Dermis microvascular lymphatic vessel endothelial cell (primary cell): ENCODE results near the gene SYMPK. TPM values are rescaled to one million over a fixed set of nuclear protein-coding genes. Genes with fewer than 3 reads are reported as not detected.
"Not testable (repeated sequence)": the region's sequence is repeated elsewhere in the genome, so short reads cannot be mapped to it uniquely, and the experiment has no call there.

ENCODE experiments used
- DNase-seq, 2 donors: peaks; one replicate each; pipeline versions ENCODE4 v3.0.0 to v3.0.0-alpha.2; 2010; ENCODE audit warnings: low read depth in 2 of 2
- total RNA-seq: library from RNA; depleted of rRNA; stranded (reverse); fragments of >200 nt; gene quantifications from 2 replicates; pipeline ENCODE4 v1.2.1, GENCODE V29; 2014

The SYMPK gene
- total RNA-seq, 1 donor from 2014 or later = 22.1 TPM

DNA sequence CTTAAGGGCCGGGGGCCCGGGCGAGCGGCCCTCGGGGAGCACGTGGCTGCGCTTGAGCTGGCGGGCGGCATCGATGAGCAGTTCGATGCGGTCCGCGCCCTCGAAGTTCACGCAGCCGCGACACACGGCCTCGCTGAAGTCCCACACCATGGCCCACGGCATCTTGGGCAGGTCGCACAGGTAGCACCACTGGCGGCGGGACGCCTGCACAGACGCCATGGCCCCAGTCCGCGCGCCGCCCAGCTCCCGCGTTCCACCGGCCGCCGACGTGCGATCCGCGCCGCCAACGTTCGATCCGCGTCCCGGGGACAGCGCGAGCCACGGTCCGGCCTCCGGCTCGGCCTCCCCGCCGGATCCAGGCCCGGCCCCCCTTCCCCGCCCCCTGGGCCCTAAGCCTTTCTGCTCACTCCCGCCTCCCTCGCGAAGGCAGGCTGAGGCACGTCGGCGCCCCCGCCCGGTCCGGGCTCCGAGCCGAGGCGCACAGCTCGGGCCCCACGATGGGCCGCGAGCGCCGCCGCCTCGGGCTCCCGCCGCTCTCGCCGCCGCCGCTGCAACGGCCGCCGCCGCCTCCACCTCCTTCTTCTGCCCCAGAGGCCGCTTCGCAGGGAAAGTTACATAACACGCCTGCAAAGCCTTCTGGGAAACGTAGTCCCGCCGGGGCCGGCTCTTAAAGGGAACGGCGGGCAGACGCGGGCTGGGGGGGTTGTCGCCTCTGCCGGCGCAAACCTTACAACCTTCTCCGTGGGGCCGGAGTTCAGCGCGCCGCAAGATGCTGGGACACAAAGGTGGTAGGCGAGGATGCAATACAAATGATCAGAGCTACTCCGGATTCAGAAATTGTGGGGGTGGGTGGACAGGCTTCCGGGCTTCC is 22.8 kb upstream of the SYMPK start, which contains the start of gene IRF2BP1:
IRF2BP1 (minus strand) TSS at position 586 of the 871 bp plus-strand sequence; CDS start at position 219, 367 bp downstream.
- peak; percentile 81 to 95 for DNase-seq

DNA sequence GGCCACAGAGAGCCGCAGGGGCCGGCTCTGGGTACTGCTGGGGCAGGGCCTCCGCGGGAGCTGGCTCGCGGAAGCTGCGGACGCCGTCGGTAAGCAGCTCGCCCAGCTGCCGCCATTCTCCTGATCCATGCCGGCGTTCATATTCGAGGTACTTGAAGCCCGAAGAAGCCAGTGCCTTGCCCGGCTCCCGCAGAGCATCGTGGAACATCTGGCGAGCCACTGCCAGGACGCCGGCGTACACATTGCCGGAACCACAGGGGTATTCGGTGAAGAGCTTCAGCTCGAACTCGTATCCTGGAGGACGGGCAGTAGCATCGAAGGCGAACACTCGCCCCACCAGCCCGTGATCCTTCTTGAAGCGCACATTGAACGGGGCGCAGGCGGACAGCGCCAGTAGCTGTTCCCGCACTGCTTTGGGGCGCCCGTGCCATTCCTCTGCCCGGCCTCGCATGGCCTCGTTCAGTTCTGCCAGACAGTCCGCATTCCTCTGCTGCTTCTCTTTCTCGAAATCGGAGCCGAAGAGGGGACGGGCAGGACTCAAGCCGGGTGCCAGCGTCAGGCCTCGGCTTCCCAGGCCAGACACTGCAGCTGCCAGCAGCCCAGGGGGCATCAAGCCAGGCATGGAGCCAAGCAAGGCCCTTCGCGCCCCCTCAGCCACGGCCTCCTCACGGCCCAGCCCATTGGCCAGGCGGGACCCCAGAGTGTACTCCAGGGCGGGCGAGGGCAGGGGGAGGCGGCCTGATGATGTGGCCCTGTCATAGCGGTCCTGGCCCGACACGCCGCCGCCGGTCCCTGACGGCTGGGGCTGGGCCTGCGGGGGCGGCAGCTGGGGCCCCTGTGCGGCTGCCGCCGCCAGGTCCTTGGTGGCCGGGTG is 22.0 kb upstream of the SYMPK start:
- DNase-seq = no peak

DNA sequence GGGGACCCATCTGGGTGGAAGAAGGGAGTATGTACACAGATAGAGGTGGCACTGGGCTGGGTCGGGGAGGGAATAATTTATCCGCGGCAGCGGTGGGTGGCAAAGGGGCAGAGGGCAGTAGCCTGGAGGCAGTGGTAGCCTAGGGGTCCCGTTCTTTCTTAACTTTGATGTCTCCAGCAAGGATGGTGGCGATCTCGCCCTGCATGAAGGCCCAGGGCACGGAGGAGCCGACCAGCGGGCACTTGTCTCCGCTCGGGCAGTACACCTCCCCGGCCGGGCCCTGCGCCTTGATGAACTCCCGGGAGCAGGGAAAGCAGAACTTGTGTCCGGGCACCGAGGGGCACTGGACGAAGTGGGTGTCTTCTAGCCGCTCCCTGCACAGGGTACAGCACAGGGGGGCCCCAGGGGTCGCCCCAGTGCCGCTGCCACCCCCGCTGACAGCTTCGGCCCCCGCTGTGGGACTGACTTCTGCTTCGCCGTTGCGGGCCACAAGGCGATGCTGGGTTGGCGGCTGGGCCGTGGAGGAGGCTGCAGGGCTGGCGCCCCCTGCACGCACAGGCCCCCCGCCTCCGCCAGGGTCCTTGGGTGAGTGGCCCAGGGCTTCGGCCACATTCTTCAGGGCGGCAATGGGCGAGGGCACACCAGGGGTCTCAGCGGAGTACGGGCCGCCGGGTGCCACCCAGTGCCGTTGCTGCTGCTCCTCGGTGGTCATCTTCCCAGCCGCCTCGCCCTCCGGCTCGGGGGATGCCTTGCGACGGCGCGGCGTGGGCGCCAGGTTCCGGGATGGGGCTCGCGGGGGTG is 21.1 kb upstream of the SYMPK start:
- no peak for DNase-seq

DNA sequence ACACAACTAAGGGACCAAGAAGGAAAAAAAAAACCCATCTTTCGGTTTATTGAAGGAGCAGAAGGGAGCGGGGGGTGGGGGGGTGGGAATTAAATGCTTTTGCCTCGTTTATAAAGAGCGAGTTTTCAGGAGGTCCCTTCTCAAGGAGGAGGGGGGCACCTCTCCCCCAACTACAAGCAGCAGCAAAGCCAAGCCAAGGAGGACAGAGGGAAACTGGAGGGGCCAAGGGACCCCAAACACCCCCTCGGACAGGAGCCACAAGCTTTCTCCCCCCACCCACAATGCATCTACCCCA is 20.6 kb upstream of the SYMPK start:
- DNase-seq = no peak

DNA sequence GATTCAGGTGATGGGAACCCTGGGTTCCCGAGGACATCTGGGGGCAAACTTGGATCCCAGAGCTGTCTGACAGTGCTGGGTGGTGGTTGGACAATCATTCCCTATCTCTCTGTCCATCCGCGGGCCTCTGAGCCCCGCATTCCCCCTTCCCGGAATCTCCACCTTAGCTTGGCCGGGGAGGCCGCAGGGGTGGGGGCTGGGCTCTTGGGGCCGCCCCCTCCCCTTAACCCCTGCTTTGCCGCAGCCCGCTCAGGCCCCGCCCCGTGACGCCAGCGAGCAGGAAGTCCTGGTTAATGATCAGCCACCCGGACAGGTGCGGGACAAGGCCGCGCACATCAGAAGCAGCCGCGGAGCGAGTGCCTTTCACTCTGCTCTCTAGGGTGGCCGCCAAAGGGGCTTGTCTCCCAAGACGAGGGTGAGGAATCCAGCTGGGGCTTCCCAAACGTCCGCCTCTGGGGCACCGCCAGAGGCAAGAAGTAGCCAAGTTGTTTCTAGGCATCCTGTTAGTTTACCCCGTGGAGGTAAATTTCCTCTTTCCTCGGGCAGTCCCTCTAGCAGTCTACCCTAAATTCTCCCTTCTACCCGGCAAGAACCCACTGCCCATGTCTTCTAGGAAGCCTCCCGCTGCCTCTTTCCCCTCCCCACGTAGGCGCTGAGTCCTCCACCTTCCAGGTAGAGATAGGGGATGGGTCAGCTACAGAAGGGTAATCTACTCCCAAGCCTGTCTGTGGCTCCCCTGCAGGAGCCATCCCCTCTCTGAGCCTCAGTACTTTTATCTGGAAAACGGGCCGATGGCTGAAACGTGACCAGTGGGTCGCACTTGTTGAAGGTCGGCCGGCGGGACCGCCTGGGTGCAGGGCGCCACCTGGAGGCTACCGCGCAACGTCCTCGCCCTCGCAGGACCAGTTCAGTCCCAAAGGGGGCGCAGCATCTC is 20.0 kb upstream of the SYMPK start:
- DNase-seq = peak; percentile 75 to 89

DNA sequence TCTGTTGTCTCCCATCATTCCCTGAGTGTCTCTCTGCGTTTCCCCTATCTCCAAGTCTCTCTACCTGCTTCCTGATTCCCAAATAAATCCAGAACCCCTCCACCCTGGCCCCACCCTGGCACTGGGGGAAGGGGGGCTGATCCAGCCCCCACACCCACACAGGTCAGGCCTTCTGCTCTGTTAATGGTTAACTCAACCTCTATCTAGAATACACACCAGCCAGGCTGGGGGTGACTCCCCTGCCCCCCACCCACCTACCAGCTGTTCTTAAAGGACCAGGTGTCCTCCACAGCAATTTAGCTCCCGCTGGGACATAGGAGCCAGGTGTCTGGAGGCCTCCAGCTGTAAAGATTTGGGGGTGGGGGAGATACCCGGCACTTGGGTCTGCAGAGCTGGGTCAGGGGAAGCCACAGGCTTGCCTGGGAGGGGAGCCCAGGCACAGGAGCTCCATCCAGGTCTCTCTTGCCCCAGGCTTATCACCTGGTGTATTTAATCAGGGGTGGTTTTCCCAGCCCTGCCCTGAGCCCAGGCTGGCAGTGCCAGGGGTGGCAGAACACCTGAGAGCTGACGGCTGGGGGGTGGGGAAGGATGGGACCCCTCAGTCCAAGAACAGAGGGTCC is 19.1 kb upstream of the SYMPK start:
- no peak for DNase-seq

DNA sequence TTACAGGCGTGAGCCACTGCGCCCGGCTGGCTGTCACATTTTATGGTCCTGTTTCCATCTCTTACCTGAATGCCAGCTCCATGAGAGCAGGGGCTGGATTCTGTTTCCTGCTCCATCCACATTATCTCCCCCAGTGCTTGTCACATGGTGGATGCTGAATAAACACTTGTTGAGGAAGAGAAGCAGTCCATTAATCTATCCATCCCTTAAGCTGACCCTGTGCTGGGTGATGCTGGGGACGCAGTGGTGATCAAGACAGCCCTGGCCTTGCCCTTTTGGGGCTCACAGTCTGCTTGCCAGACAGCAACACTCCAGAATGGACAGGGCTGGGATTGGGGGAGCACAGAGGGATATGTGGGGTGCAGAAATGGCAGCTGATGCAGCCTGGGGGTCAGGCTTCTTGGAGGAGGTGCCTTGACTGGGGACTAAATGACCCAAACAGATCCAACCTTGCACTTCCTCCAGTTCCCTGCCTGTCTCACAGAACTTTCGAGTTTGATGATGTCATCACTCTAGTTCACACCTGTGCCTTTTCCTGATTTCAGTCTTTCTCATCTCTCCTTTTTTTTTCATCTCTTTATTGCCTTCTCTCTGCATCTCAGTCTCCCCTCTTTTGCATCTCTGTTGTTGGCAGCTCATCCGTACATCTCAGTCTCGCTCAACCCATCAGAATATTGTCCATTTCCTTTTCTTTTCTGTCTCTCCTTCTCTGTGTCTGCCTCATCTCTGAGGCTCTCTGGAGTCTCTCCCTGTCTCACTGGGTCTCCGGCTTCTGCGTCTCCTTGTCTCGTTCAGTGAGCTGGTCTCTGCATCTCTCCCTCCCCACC is 18.3 kb upstream of the SYMPK start:
- no peak for DNase-seq

DNA sequence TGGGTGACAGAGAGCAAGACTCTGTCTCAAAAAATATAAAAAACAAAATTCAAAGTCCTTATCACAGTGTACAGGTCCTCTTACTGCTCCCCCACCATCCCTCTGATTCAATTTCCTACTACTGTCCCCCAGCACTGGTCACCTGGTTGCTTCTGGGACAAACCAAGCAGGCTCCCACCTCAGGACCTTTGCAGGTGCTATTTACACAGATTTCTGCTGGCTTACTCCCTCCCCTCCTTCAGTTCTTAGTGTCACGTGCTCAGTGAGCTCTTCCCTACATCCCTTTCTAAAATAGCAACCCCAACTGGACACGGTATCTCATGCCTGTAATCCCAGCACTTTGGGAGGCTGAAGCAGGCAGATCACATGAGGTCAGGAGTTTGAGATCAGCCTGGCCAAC is 17.0 kb upstream of the SYMPK start:
- DNase-seq = no peak

DNA sequence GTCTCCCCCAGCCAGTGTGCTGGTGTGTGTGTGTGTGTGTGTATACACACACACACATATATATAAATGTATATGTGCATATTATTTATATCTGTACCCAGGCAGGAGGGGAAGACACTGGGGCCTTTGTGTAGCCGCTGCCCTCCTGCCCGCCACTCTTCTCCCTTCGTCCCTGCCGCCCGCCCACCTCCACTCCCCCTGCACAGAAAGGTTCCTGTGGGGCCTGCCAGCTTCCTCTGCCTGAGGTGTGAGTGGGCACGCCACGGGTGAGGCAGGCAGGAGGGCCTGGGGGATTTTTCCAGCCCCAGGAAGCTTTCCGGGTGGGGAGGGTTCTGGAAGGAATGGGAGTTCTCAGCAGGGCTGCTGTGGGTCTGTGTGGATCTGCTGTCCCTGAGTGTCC is 16.1 kb upstream of the SYMPK start:
- DNase-seq = no peak

DNA sequence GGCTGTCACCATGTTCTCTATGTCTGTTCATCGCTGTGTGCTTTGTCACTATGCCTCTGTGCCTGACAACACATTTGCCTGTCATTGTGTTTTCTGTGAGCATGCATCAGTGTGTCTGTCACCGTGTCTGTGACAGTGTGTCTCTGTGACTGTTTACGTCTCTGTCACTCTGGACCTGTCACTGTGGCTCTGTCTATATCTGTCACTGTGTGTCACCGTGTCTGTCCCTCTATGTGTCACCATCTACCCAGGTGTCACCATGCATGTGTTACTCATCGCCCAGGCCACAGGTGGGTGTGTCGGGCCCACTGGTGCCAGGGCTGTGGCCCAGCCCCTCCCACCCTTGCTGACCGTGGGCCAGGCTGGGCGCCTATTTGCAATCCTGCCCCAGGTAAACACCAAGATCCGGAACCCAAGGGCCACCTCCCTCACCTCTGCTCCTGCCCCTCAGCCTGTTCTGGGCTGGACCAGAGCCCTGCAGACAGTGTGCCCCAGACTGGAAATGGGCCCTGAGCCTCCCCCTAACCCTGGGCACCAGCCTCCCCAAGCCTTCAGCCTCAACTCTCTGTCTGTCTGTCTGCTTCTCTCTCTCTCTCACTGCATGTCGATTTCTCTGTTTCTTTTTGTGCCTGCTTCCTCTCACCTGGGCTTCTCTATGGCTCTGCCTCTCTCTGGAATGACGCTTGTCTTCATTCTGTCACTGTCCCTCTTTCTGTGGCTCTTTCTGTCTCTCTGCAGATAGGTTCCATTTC is 15.3 kb upstream of the SYMPK start:
- DNase-seq = no peak

DNA sequence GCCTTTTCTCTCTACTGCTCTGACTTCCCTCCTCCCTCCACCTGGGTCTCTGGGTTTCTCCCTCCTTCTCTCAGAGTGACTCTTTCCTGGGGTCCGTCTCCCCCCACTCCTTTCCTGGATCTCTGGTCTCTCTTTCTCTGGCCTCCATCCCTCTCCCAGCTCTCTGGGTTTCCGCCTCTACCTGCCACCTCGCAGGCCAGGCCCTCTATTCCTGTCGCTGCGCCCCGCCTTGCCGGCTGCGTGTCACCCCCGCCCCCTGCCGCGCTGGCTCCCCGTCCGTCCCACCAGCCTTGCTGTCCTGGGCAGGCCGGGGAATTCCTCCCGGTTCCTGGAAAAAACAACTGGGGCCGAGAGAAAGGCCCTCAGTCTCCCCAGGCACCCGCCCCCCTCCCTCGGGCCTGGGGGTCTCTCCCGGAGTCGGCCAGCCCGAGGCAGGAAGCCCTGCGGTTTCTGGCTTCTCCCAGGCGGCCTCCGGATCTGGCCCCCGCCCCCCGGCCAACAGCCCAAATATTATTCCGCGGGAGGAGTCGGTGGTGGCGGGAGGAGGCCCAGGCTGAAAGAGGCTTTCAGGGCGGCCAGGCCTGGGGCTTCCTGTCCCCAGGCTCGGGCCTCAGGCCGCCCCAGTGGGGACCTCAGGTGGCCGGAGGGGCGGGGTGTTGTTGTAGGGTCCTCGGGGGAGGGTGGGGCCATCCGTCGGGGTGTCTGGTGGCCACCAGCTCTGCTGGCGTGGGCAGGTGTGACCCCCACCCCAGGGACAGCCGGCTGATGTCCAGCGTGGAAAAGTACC is 13.7 kb upstream of the SYMPK start:
- DNase-seq = peak; percentile 15 to 60

DNA sequence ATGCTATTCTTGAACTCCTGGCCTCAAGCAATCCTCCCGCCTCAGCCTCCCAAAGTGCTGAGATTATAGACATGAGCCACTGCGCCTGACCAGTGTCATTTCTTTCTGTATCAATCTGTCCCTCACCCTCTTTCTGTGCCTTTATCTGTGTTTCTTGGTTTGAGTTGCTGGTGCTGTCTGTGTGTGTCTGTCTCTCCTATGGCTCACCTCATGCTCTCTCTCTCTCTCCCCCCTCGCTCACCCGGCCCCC is 13.1 kb upstream of the SYMPK start:
- DNase-seq = no peak

DNA sequence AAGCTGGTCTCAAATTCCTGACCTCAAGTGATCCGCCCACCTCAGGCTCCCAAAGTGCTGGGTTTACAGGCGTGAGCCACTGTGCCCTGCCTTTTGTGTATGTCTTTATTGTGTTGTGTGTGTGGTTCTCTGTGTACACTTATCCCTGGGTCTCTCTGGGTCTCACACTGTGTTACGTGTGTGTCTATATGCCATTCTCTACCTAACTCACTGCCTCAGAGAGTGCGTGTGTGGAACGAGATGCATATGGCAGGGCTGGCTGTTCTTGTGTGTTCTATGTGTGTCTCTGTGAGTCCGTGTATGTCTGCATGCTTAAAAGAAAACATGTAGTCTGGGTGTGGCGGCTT is 11.6 kb upstream of the SYMPK start:
- no peak for DNase-seq

DNA sequence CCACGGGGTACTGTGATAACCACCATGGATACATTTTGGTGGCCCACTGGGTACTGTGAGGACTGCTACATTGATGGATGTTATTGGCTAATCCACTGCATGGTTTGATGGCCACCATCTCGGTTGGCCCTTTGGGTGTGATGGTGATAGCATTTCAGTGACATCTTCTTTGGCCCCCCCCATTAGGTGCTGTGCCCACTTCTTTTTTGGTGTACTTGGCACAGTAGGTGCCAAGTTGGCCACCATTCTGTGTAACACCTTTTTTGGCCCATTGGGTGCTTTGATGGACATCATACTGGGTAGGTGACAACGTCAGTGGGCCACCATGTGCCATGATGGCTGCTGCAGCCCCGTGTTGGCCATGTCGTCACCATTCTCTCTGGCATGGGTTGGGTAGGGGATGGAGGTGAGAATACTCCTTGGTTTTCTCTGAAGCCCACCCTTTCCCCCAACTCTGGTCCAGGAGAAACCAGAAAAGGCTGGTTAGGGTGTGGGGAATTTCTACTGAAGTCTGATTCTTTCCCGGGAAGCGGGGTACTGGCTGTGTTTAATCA is 10.3 kb upstream of the SYMPK start:
- no peak for DNase-seq

DNA sequence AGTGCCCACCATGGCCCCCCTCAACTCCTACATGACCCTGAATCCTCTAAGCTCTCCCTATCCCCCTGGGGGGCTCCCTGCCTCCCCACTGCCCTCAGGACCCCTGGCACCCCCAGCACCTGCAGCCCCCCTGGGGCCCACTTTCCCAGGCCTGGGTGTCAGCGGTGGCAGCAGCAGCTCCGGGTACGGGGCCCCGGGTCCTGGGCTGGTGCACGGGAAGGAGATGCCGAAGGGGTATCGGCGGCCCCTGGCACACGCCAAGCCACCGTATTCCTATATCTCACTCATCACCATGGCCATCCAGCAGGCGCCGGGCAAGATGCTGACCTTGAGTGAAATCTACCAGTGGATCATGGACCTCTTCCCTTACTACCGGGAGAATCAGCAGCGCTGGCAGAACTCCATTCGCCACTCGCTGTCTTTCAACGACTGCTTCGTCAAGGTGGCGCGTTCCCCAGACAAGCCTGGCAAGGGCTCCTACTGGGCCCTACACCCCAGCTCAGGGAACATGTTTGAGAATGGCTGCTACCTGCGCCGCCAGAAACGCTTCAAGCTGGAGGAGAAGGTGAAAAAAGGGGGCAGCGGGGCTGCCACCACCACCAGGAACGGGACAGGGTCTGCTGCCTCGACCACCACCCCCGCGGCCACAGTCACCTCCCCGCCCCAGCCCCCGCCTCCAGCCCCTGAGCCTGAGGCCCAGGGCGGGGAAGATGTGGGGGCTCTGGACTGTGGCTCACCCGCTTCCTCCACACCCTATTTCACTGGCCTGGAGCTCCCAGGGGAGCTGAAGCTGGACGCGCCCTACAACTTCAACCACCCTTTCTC is 9.4 kb upstream of the SYMPK start:
- no peak for DNase-seq

DNA sequence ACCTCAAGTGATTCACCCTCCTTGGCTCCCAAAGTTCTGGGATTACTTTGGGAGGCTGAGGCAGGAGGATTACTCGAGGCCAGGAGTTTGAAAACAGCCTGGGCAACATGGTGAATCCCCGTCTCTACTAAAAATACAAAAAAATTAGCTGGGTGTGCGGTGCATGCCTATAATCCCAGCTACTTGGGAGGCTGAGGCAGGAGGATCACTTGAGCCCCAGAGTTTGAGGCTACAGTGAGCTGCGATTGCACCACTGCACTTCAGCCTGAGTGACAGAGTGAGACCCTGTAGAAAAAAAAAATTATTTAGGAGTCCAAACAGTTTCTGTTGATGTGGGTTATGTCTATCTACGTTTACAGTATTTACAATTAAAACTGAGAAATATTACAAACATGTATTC is 7.9 kb upstream of the SYMPK start:
- no peak for DNase-seq

DNA sequence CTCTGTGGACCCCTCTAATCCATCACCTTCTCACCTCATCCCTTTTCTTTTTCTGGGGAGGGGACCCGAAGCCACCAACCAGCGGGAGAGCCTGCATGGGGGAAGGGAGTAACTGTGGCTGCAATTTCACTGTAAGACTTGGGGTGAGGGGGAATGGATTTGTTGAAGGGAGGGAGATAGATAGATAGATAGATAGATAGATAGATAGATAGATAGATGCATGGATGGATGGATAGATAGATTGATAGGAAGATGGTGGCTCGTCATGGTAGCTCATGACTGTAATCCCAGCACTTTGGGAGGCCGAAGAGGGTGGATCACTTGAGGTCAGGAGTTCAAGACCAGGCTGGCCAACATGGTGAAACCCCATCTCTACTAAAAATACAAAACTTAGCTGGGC is 4.3 kb upstream of the SYMPK start:
- DNase-seq = not testable (repeated sequence)
